ENCODE data around the gene CISD1. TPM values are rescaled to one million over a fixed set of nuclear protein-coding genes. Genes with fewer than 3 reads are reported as not detected.

The CISD1 gene
- 6.4 and 13.0 TPM in 2 replicates for total RNA-seq

DNA sequence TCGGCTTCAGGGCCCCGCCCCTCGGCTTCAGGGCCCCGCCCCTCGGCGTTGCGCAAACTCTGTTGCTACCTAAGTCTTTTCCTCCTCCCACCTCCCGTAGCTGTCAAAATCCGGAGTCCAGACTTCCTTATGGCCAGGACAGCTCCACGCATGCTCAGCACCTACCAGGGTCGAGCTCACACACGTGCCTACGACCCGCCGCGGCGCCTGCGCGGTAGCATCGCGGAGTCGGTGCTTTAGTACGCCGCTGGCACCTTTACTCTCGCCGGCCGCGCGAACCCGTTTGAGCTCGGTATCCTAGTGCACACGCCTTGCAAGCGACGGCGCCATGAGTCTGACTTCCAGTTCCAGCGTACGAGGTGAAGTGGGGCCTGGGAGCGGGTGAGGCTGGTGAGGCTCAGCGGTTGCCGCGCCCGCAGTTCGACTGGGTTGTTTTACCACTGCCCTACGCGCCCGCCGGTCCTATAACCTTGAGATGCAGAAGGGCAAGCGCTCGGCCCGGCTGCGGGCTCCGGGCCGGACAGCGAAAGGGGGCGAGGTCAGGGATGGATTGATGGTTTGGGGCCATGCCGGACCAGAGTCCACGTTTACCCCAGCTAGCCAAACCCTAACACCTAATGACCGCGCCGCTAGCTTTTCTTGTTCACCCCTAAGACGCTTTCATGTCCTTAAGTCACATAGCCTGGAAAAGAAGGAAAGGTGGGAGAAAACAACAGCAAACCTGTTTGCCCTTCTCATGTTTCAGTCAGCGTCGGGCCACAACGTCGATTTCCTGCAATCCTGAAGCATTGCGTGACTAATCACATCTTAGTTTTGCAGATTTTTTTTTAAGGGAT is at the start of gene CISD1:
Gene CISD1, plus strand, starts transcription at position 217 of the 836 bp plus-strand sequence. Its CDS starts 112 bp downstream, at position 329.

DNA sequence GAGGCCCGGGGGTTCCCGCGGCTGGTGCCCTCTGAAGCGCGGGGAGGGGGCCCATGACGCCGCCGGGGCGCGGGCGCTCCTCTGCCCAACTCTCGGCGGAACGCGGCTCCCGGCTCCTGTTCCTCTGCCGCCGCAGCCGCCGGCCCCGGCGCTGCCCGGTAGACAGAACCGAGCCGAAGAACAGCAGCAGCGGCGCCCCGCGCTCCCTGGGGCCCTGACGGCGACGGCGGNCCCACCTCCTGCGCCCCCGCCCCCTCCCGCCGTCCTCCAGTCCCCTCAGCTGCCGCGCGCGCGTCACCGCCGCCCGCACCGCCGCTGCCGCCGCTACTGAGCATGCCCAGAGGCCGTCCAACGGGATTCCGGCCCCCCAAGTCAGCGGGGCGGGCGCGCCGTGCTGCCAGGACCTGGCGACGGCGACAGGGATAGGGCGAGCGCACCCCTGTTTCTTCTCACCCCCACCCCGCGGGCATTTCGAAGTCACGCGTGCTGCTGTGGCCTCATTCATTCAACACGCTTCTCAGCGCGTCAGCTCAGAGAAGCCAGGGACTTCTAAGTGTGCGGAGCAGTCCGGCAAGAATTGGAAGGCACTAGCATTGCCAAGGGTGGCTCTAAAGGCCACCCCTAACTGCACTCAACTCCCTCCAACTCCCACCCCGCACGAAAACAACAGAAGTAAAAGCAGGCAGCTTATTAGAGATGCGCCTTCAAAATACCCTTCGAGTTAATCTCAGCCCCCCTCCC is 1.1 kb upstream of the CISD1 start, which contains the start of gene IPMK:
Gene IPMK, minus strand, starts transcription at position 182 of the 741 bp plus-strand sequence. CDS start 283 bp downstream, outside the sequence.

DNA sequence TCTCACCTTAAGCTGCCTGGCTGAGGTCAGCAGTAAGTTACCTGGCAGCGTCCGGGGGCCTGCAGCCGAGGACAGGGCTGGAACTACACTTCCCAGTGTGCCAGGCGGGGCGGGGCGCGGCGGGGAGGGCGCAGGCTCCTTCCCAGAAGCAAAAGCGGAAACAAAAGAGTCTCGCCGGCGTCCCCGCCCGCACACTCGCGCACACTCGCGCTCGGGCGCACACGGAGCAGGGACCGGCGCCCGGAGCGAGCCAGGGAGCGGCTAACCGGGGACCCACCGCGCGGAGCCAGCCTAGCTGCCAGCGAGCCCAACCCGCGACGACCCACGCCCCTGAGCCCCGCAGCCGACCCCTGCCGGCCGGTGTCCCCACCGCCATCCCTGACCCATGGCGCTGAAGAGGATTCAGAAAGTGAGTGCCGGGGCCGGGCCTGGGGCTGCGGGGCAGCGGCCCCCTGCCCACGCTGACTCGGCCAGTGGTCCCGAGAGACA is 65.9 kb downstream of the CISD1 start, which contains the start of gene UBE2D1:
Gene UBE2D1, plus strand, starts transcription at position 190 of the 489 bp plus-strand sequence. Its CDS starts 196 bp downstream, at position 386.

Other genes starting within 250 kb of the CISD1 start
- gene IPMK, start 1.3 kb upstream of the CISD1 start, total RNA-seq = 6.7 and 7.2 TPM in 2 replicates
- 9.8 and 12.9 TPM in 2 replicates for gene UBE2D1, start 65.8 kb downstream of the CISD1 start, total RNA-seq
- gene TFAM, start 116.2 kb downstream of the CISD1 start, total RNA-seq = 14.1 and 15.3 TPM in 2 replicates
- 0.39 TPM in 1 of 2 replicates, not detected in the other for gene BICC1, start 243.7 kb downstream of the CISD1 start, total RNA-seq